Thyroid gland (tissue), 4 donors: ENCODE measurements around the gene LAD1.

ENCODE experiments used
- CTCF ChIP-seq, 6 experiments: fragments of 200-600 bp in 3 of 6; fragments of 450-650 bp in 3 of 6; sonication (generic) in 3 of 6; IDR thresholded peaks; one replicate each; pipeline ENCODE4 v1.5.1; 2016 to 2019; ENCODE audit warnings: antibody characterized with exemption in 6 of 6, mild to moderate bottlenecking in 2 of 6, inconsistent platforms in 1 of 6, moderate library complexity in 1 of 6
- POLR2A ChIP-seq, 2 donors: fragments of 450-650 bp; IDR thresholded peaks; one replicate each; pipeline ENCODE4 v1.6.1; 2017; ENCODE audit warnings: antibody characterized with exemption in 2 of 2, mild to moderate bottlenecking in 2 of 2, moderate library complexity in 1 of 2

DNA sequence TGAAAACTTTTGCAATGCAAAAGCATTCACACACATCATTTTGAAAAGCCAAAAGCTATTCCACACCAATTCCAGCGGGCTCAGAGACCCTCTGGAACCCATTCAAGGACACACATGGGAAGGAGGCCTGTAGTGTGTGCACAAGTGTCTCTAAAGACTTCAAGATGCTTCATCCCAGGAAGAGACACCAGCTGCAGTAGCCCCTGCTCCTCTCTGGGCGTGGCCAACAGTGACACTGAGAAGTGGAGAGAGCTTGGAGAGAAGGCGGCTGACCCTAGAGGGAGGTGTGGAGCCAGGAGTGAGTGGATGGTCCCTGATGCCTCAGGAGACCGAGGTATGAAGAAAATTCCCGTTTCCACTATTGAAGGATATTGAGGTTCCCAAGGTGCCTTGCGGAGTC is 37.3 kb upstream of the LAD1 start:
- TF ChIP-seq CTCF (IDR thresholded peaks at IDR 0.05), result no peak
- TF ChIP-seq POLR2A (IDR thresholded peaks at IDR 0.05), result no peak
